ENCODE measurements around the gene IPO5.

DNA sequence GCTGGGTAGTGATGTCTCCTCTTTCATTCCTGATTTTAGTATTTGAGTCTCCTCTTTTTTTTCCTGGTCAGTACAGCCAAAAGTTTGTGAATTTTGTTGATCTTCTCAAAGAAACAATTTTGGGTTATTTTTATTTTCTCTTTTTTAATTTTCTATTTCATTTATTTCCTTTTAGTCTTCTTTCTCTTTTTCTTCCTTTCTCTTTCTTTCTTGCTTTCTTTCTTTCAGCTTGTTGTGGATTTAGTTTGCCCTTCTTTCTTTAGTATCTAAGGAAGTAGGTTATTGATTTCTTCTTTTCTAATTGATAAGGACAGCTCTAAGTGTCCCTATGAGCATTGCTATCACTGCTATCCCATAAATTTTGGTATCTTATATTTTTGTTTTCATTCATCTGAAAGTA, 13.8 kb downstream of the IPO5 start:
- TF ChIP-seq, protein P1, sequence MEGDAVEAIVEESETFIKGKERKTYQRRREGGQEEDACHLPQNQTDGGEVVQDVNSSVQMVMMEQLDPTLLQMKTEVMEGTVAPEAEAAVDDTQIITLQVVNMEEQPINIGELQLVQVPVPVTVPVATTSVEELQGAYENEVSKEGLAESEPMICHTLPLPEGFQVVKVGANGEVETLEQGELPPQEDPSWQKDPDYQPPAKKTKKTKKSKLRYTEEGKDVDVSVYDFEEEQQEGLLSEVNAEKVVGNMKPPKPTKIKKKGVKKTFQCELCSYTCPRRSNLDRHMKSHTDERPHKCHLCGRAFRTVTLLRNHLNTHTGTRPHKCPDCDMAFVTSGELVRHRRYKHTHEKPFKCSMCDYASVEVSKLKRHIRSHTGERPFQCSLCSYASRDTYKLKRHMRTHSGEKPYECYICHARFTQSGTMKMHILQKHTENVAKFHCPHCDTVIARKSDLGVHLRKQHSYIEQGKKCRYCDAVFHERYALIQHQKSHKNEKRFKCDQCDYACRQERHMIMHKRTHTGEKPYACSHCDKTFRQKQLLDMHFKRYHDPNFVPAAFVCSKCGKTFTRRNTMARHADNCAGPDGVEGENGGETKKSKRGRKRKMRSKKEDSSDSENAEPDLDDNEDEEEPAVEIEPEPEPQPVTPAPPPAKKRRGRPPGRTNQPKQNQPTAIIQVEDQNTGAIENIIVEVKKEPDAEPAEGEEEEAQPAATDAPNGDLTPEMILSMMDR (IDR thresholded peaks at IDR 0.05): no peak
- TF ChIP-seq EZH2 (IDR thresholded peaks at IDR 0.05): no peak

Data from neural progenitor cell (in vitro differentiated cells).